Cardiac septum (tissue), 1 donor: ENCODE results near the gene PDE9A. TPM values are rescaled to one million over a fixed set of nuclear protein-coding genes. Genes with fewer than 3 reads are reported as not detected.

ENCODE experiments used
- DNase-seq: peaks from one replicate; pipeline ENCODE4 v3.0.0-alpha.2; 2020; ENCODE audit warnings: low spot score
- intact Hi-C: fragments of 100-400 bp; cut with DNase I; formaldehyde crosslinking; loops from one replicate; pipeline ENCODE4 v1.14.0; 2022
- total RNA-seq: library from RNA; stranded (reverse); fragmentation: NEBNext Ultra II Directional; extraction: Animal tissue kit (Norgen Biotek cat#: 25700); gene quantifications from one replicate; pipeline ENCODE4 v1.2.1, GENCODE V29; 2021
- donor health status: DM: no; HTN: no; CAD: no.

The PDE9A gene
- total RNA-seq, 1 donor from 2014 or later, result 1.1 TPM

GRCh38 chr21:42639646-42640152 lies 13.7 kb upstream of the PDE9A start:
- intact Hi-C loops, result no loop called here
- no peak for DNase-seq

- intact Hi-C loops, result no loop called here
- no peak for DNase-seq
Measured at GRCh38 chr21:42640486-42640885, 12.9 kb upstream of the PDE9A start.

- intact Hi-C loops, result no loop called here
- no peak for DNase-seq
Measured at GRCh38 chr21:42641311-42642218, 11.9 kb upstream of the PDE9A start.

GRCh38 chr21:42642219-42642745 lies 11.1 kb upstream of the PDE9A start:
- no peak for DNase-seq
- intact Hi-C loops, result no loop called here

GRCh38 chr21:42644223-42645208 lies 8.9 kb upstream of the PDE9A start:
- intact Hi-C loops, result no loop called here
- no peak for DNase-seq

- no peak for DNase-seq
- intact Hi-C loops, result no loop called here
Measured at GRCh38 chr21:42645211-42646075, 8.0 kb upstream of the PDE9A start.

GRCh38 chr21:42646076-42646825 lies 7.2 kb upstream of the PDE9A start:
- no peak for DNase-seq
- intact Hi-C loops, result no loop called here

GRCh38 chr21:42646836-42647235 lies 6.6 kb upstream of the PDE9A start:
- no peak for DNase-seq
- intact Hi-C loops, result no loop called here

GRCh38 chr21:42648606-42649005 lies 4.8 kb upstream of the PDE9A start:
- intact Hi-C loops, result no loop called here
- DNase-seq, result no peak

- intact Hi-C loops, result loop anchor here (5.0 to 10.0 kb wide), 2 partner anchors 75 to 168 kb away; no protein-coding TSS in a partner anchor
- no peak for DNase-seq
Measured at GRCh38 chr21:42649122-42650032, 4.0 kb upstream of the PDE9A start.

- intact Hi-C loops, result loop anchor here (5.0 to 10.0 kb wide), 2 partner anchors 75 to 167 kb away; no protein-coding TSS in a partner anchor
- no peak for DNase-seq
Measured at GRCh38 chr21:42650033-42650370, 3.4 kb upstream of the PDE9A start.

- intact Hi-C loops, result loop anchor here (5.0 to 10.0 kb wide), 2 partner anchors 74 to 167 kb away; no protein-coding TSS in a partner anchor
- DNase-seq, result no peak
Measured at GRCh38 chr21:42650441-42651421, 2.7 kb upstream of the PDE9A start.

GRCh38 chr21:42651515-42652401 lies 1.7 kb upstream of the PDE9A start:
- no peak for DNase-seq
- intact Hi-C loops, result loop anchor here (5.0 to 10.0 kb wide), 2 partner anchors 73 to 166 kb away; no protein-coding TSS in a partner anchor

- intact Hi-C loops, result loop anchor here (5.0 to 10.0 kb wide), 2 partner anchors 72 to 165 kb away; no protein-coding TSS in a partner anchor
- DNase-seq, result no peak
Measured at GRCh38 chr21:42652527-42653230, 742 bp upstream of the PDE9A start.
